ENCODE results near the gene TMA7B.

- TF ChIP-seq POLR2A (IDR thresholded peaks at IDR 0.05) = no peak
- TF ChIP-seq EP300 (IDR thresholded peaks at IDR 0.05) = no peak
Observed at GRCh38 chr22:40010746-40011145, 50.5 kb downstream of the TMA7B start.

All from tibial nerve (tissue), 3 donors.